ENCODE results near the gene GSG1L. TPM values are rescaled to one million over a fixed set of nuclear protein-coding genes. Genes with fewer than 3 reads are reported as not detected.

The GSG1L gene
- polyA plus RNA-seq, 3 donors = not detected

GRCh38 chr16:27969574-27969973, 93.9 kb downstream of the GSG1L start:
- H3K27me3 Mint-ChIP-seq (ENCODE audit: low read depth in 3 of 3) = peaks cover under 1 to 5% (median 2%) of the 10 kb centered on the region in 3 donors
- no CpG with 5 or more reads among the region's 4 CpGs for whole genome bisulfite sequencing (ENCODE audit: insufficient coverage)
- TF ChIP-seq CTCF (IDR thresholded peaks at IDR 0.05) = no peak

GRCh38 chr16:27967169-27967568, 96.3 kb downstream of the GSG1L start:
- no peaks in the 10 kb centered on the region for H3K36me3 Mint-ChIP-seq
- Histone ChIP-seq H3K4me2 (replicated peaks; ENCODE audit: extremely low read depth, low read length, poor library complexity, severe bottlenecking) (no peak overlapping the region), H3K4me3 (replicated peaks in 1 of 3; ENCODE audit: low read depth in 2 of 3, low read length in 3 of 3) (no peak overlapping the region), H3K79me2 (ENCODE audit: insufficient read depth, low read length) (no peaks in the 10 kb centered on the region), H3K9ac (ENCODE audit: insufficient read depth, low read length, poor library complexity, severe bottlenecking) (no peak overlapping the region), H3K27ac (ENCODE audit: low read depth in 1 of 2, low read length in 2 of 2) (no peak overlapping the region), H3K4me1 (ENCODE audit: control insufficient read depth in 1 of 2, insufficient read depth in 2 of 2, low read length in 2 of 2) (no peaks in the 10 kb centered on the region), H2AFZ (ENCODE audit: insufficient read depth, low read depth, low read length, poor library complexity, severe bottlenecking) (no peak overlapping the region), H3K36me3 (replicated peaks in 1 of 2; ENCODE audit: control insufficient read depth in 1 of 2, insufficient read depth in 2 of 2, low read length in 2 of 2) (no peaks in the 10 kb centered on the region), H3K9me3 (replicated peaks in 1 of 2; ENCODE audit: control insufficient read depth in 1 of 2, insufficient read depth in 1 of 2, low read length in 2 of 2) (peaks cover 0 to 3% of the 10 kb centered on the region in 2 donors), H4K20me1 (ENCODE audit: insufficient read depth, low read length) (no peaks in the 10 kb centered on the region), H3K27me3 (ENCODE audit: control insufficient read depth in 2 of 2, insufficient read depth in 2 of 2, low read length in 2 of 2) (no peaks in the 10 kb centered on the region)
- H3K27me3 Mint-ChIP-seq (ENCODE audit: low read depth in 3 of 3) = peaks cover 0 to 5% (median 2%) of the 10 kb centered on the region in 3 donors
- H3K27ac Mint-ChIP-seq = no peak overlapping the region
- H3K4me1 Mint-ChIP-seq = no peaks in the 10 kb centered on the region
- no peak for TF ChIP-seq CTCF (IDR thresholded peaks at IDR 0.05)
- intact Hi-C loops (cut with micrococcal nuclease) = no loop called here
- peaks cover 5 to 17% (median 10%) of the 10 kb centered on the region in 7 donors for H3K9me3 Mint-ChIP-seq
- no peak overlapping the region for H3K4me3 Mint-ChIP-seq
- no peak for DNase-seq
- 82% methylated on average over 4 of the region's 5 CpGs for WGBS (ENCODE audit: insufficient coverage)

More at GRCh38 chr16:27969574-27969973, 93.9 kb downstream of the GSG1L start:
- H3K4me1 Mint-ChIP-seq = no peaks in the 10 kb centered on the region
- H3K9me3 Mint-ChIP-seq = peaks cover 3 to 15% (median 10%) of the 10 kb centered on the region in 7 donors
- H3K36me3 Mint-ChIP-seq = no peaks in the 10 kb centered on the region
- H3K79me2 ChIP-seq (ENCODE audit: insufficient read depth, low read length) = no peaks in the 10 kb centered on the region
- H3K4me3 ChIP-seq (replicated peaks in 1 of 3; ENCODE audit: low read depth in 2 of 3, low read length in 3 of 3) = no peak overlapping the region
- intact Hi-C loops (cut with micrococcal nuclease) = no loop called here
- no peak overlapping the region for H3K4me3 Mint-ChIP-seq
- no peak overlapping the region for H3K27ac Mint-ChIP-seq
- no peaks in the 10 kb centered on the region for H3K27me3 ChIP-seq (ENCODE audit: control insufficient read depth in 2 of 2, insufficient read depth in 2 of 2, low read length in 2 of 2)
- no peak overlapping the region for H3K4me2 ChIP-seq (replicated peaks; ENCODE audit: extremely low read depth, low read length, poor library complexity, severe bottlenecking)
- H2AFZ ChIP-seq (ENCODE audit: insufficient read depth, low read depth, low read length, poor library complexity, severe bottlenecking) = no peak overlapping the region
- no peak overlapping the region for H3K9ac ChIP-seq (ENCODE audit: insufficient read depth, low read length, poor library complexity, severe bottlenecking)
- no peak for DNase-seq
- no peaks in the 10 kb centered on the region for H3K36me3 ChIP-seq (replicated peaks in 1 of 2; ENCODE audit: control insufficient read depth in 1 of 2, insufficient read depth in 2 of 2, low read length in 2 of 2)
- no peaks in the 10 kb centered on the region for H3K4me1 ChIP-seq (ENCODE audit: control insufficient read depth in 1 of 2, insufficient read depth in 2 of 2, low read length in 2 of 2)
- no peaks in the 10 kb centered on the region for H3K9me3 ChIP-seq (replicated peaks in 1 of 2; ENCODE audit: control insufficient read depth in 1 of 2, insufficient read depth in 1 of 2, low read length in 2 of 2)
- H4K20me1 ChIP-seq (ENCODE audit: insufficient read depth, low read length) = no peaks in the 10 kb centered on the region
- H3K27ac ChIP-seq (ENCODE audit: low read depth in 1 of 2, low read length in 2 of 2) = no peak overlapping the region

Measured in CD14-positive monocyte (primary cell).